ENCODE data around the gene ZKSCAN4.
A peak's percentile ranks its signal among the peaks of the same experiment; 100 is the strongest.

ZKSCAN4 gene

DNA sequence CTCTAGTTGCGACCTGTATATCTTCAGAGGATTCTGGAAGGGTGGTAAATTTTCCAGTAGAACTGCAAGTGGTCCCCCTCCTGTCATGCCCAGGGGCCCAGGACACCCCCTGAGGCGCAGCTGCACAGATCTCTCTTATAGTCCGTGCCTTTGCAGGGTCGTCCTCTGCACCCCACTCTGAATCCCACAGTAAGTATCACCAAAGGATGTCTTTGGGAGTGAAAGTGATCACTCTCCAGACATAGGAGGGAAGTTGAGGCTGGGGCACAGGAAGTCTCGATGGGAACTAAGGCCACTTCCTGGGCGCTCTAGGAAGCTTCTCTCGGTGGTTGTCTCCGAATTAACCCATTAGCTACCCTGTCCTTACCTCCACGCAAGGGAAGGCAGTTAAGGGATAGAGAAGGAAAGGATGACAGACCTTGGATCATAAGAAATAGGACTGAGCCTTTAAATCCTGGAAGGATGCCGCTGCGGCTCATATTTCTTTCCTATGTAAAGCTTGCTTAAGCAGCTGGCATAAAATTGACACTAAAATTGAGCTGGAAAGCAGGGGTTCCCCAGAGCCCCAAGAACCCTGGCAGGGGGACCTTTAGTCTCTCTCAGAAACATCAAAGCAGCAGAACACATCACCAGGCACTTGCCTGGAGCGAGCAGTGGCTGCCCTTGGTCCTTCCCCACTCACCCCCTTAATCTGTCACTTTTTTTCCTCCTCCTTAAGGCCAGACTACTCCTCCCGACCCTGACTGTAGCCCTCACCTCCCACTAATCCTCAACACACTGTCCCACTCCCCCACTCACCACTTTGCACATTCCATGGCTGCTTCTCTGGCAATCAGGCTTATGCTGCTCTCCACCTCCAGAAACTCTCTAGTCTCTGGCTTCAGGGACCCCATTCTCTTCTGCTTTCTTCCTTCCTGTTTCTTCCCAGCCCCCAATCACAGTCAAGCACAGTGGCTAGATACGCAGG, at the start of gene ZKSCAN4:
TSS of gene ZKSCAN4 (minus strand) at position 261 of the 967 bp plus-strand sequence. CDS start 289 bp downstream, outside the sequence.
- peak; percentile 46 for DNase-seq

DNA sequence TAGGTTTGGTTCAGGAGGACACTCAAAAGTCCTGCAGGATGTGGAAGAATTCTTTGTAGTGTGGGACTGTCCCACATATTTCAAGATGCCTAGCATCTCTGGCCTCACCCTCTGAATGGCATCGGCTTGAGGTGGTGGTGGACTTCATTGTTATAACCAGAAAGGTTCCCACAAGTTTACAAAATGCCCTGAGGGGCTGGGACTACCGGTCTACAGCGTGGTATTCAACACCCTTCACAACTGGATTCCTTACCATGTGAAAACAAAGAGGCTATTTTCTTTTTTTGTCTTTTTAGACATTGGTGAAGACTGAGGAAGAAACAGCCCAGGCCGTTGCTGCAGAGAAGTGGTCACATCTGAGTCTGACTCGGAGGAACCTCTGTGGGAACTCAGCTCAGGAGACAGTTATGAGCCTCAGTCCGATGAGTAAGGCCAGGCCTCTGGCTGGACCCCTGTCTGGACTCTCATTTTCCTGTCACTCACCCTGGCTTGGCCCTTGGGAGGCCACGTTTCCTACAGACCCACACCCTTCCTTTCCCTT, 44.5 kb upstream of the ZKSCAN4 start:
- DNase-seq: no peak

DNA sequence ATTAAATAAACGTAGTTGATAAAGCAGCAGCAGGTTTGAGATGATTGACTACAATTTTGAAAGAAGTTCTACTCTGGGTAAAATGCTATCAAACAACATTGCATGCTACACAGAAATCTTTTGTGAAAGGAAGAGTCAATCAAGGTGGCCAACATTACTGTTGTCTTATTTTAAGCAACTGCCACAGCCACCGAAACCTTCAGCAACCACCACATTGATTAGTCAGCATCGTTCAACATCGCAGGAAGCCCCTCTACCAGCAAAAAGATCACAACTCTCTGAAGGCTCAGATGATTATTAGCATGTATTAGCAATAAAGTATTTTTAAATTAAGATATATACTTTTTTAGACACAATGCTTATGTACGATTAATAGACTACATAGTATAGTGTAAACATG, 43.3 kb upstream of the ZKSCAN4 start:
- no peak for DNase-seq

DNA sequence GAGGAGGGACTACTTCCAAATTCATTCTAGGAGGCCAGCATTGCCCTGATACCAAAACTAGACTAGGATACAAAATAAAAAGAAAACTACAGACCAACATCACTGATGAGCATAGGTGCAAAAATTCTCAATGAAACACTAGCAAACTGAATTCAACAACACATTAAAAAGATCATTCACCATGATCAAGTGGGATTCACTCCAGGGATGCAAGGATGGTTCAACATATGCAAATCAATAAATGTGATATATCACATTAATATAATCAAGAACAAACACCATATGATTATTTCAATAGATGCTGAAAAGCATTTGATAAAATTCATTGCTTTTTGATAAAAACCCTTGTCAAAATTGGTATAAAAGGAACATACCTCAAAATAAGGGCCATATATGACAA, 39.5 kb upstream of the ZKSCAN4 start:
- no peak for DNase-seq

DNA sequence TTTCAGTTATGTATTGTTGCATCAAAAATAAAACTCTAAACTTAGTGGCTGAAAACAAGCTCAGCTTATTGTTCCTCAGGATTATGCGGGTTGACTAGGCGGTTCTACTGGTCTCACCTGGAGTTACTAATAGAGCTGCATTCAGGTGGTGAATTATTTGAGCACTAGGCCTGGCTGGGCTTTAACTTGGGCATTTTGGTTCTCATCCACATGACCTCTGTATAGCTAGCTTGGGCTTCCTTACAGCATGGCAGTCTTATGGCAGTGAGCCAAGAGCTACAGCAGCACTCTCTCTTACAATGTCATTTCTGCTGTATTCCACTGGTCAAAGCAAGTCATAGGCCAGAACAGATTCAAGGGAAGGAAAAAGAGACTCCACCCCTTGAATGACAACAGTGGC, 30.9 kb upstream of the ZKSCAN4 start:
- no peak for DNase-seq

DNA sequence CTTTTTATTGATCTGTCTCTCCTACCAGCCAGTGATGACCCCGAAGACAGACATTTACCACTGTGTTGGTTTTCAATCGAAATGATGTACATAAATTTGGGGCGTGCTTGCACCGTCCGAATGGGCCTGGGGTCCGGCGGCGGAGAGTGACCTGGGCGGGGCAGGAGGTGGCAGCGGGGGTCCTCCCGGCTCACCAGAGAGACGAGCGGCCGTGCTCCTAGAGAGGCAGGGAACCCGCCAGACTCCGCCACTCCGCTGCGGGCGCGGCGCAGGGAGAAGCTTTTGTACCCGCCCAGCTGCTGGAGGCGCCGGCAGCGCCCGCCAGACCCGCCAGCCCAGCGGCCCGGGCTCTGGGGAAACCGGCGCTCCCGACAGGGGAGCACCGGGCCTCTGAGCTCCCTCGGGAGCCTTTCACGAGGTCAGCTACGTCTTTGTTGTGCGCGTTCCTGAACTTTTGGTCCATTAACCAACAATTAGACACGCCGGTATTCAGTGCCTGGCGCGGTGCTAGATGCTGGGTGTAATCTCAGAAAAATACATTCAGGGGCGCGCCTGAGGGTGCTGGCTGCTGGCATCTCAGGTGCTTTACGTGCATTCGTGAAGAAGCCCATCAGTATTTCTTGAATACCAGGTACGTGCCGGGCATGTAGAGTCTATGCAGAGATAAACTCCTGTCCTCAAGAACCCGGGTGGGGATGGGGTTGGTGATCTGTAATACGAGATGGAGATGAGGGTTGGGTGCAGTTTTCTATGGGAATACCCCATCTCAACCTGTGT, 29.4 kb upstream of the ZKSCAN4 start, which contains the start of gene PGBD1:
TSS of gene PGBD1 (plus strand) at position 285 of the 777 bp plus-strand sequence. CDS start 2,242 bp downstream, outside the sequence.
- peak; percentile 52 for DNase-seq

DNA sequence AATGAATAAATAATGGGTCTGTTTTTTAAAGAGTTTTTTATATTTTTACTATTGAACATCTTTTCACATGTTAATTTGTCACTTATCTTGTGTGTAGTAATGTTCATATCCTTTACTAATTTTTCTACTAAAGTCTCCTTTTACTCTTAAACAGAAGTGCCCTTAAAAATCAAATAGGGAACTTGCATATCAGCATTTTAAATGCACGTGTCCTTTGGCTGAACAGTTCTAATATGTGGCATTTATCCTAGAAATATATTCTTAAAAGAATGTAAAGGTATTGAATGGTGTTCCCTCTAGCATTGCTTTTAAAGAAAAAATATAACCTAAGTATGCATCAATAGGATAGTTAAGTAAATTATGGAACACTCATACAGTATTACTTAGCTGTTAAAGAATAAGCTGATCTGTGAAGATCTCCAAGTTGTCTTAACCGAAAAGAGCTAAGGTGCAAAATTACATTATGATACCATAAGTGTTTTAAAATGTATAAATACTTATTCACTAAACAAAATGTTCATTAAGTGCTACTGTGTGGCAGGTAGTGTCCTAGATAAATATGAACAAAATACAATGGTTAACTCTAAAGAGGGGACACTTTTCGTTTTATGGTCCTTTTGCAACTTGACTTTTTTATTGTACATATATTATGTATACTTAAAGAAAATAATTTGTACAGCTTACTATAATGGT, 28.7 kb upstream of the ZKSCAN4 start:
- no peak for DNase-seq

DNA sequence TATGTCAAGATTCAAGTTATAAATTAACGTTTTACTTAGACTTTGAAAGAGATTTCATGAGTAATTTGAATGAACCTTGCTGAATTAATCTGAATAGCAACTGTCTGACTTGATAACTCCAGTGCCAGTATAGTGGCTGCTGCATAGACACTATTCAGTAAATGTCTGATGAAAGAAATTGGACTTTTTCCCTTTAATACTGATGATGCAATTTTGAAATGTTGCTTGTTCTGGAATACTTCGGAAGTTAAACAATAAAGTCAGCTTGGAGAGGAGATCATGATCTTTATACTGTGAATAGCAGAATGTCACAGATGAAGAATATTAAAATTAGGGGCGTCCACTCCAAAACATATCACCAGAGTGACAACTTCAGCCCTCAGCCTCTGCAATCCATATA, 25.7 kb upstream of the ZKSCAN4 start:
- DNase-seq: no peak

DNA sequence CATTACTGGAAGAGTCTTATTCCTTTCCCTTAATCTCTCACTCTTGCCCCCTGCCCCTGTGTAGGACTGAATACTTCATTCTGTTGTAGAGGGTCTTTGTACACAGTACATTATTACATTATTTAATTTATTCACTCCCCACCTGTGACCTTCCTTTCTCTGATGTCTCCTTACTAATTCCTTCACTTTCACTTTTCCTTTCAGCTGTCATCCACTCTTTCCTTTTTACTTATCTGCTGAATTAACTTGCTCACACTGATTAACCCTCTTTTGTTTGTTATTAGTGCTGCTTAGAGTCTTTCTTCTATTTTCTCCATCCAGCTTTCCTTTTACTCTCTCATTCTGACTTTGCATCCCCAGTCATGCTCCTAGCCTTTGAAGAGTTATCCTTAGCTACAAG, 22.8 kb upstream of the ZKSCAN4 start:
- no peak for DNase-seq

DNA sequence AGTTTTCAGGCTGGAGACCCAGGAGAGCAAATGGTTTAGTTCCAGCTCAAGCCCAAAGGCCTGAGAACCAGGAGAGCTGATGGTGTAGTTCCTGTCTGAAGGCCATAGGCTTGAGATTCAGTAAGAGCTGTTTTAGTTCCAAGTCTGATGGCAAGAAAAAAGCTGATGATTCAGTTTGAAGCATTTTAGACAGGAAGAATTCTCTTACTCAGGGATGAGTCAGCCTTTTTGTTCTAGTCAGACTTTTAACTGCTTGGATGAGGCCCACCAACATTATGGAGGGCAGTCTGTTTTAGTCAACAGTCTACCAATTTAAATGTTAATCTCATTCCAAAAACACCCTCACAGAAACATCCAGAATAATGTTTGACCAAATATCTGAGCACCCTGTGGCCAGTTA, 17.4 kb upstream of the ZKSCAN4 start:
- peak; percentile 55 for DNase-seq

DNA sequence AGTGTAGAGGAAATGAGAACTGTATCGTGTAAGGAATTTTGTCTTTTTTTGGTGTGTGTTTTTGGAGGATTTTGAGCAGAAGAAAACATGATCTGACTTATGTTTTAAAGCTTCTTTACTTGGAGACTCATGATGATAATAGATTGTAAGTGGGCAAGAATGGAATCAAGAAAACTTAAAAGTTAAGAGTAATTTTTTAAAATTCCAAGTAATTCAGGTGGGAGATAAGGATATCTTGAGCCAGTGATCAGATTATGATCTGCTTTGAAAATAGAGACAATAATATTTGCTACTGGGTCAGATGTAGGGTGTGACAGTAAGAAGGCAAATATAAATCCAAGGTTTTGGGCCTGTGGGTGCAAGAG, 15.6 kb upstream of the ZKSCAN4 start:
- DNase-seq: no peak

DNA sequence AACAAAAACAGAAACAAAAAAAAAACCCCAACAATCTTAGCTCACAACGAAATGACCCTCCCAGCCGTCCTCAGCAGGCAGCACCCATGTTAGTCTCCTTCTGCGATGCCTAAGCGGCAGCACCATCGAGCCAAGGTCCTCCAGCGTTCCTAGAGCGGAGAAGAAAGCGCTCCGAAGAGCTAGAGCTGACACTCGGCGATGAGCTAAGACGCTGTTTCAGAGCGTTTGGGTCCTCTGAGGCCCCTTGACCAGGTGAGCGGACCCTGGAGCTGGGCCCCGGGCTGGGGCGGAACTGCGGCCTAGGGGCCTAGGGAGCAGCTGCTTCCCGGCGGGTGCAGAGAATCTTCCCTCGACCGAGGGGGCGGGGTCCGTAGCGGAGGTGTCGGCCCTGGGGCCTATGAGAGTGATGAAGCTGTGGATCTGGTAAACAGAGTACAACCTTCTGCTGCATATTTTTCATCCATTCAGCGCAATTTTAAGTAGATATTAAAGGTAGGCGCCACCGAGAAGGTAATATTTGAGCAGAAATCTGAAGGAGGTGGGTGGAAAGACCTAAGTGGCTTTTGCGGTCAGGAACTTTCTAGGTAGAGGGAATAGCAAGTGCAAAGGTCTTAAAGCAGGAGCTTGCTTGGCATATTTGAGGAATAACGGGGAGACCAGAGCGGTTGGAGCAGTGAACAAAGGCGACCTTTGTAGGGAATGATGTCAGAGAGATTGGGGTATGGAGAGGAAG, 15.1 kb upstream of the ZKSCAN4 start, which contains the start of gene ZSCAN26:
TSS of gene ZSCAN26 (plus strand) at position 182 of the 733 bp plus-strand sequence. CDS start 4,777 bp downstream, outside the sequence.
- peak; percentile 66 for DNase-seq

DNA sequence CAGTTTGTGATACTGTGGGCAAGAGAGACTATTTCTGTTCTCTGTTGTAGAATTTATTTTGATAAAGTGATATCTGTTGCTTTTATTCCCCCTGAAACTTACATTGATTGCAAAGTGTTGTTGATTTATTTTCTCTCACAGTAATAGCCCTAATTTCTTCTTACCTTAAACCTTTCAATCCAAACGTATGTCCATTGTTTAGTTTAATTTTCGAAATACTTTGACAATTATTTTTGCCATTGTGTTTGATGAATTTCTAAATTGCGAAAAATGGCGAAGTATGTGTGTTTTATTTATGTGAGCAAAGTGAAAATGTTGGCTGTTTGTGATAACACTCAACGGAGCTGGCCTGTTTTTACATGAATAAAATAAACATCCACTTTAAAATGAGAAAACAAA, 14.5 kb upstream of the ZKSCAN4 start:
- DNase-seq: no peak

DNA sequence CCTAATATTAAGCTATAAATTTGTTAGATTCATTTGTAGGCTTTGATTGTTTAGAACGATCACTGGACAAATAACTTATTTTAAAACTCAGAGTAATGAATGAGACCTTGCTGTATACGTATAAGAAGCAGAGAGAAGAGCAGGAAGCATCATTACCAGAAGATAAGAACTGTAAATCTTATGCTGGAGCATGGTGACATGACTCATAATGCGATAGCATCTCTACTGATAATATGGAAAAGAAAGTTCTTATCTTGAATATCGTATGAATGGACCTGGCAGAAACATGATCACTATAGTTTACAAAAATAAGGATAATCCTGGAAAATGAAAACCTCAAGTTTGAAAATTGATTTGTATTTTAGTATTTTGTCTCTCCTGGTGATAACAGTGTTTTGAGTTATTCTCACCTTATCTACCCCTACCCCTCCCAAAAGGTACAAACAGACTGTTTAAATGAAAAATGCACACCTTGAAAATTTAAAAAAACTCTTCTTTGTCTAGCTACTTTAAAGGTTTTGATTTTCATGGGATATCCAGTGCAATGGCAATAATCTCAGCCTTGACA, 12.8 kb upstream of the ZKSCAN4 start:
- no peak for DNase-seq

DNA sequence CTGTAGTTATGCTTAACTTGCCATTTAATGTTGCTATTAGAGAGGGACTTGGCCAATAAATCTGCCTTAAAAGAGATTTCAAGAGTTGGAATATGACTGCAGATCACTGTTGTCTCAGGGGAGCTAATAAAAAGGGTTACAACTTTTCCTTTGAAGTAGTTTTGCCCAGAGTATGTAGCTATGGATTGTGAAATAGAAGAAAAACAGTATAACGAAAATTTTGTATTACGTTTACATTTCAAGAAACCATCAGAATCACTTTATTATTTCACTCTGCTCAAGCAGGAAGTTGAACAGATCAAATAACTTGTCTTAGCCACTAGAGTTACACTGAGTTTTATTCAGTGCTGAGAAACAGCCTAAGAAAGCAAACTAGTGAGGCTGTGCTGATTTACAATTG, 11.9 kb upstream of the ZKSCAN4 start:
- DNase-seq: no peak

DNA sequence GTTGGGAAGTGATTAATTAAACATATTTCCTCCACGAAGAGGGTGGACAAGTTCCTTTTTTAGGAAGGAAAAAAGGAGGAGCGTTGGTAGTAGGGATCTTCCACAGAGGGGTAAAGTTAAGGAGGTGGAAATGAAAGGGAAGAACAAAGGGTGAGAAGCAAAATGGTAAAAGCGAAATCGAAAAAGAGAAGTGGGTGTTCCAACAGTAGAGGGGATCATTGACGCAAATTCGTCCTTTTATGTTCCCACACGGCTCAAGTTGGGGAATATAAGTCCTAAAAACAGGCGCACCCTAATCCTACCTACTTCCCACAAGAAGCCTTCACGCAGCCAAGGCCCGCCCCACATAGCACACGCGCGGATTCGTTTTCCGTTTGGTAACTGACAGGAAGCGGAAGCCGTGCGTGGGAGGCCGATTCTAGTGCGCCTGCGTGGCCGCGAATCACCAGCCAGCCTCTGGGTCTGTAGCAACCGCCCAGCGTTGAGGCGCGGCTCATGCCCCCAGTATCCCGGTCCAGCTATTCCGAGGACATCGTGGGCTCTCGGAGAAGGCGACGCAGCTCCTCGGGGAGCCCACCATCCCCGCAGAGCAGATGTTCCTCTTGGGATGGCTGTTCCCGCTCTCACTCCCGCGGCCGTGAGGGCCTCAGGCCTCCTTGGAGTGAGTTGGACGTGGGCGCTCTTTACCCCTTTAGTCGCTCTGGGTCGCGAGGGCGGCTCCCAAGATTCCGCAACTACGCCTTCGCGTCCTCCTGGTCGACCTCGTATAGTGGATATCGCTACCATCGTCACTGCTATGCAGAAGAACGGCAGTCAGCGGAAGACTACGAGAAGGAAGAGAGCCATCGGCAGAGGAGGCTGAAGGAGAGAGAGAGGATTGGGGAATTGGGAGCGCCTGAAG, 7.1 kb upstream of the ZKSCAN4 start, which contains the start of gene NKAPL:
TSS of gene NKAPL (plus strand) at position 421 of the 901 bp plus-strand sequence. CDS start at position 496, 75 bp downstream.
- DNase-seq: no peak

DNA sequence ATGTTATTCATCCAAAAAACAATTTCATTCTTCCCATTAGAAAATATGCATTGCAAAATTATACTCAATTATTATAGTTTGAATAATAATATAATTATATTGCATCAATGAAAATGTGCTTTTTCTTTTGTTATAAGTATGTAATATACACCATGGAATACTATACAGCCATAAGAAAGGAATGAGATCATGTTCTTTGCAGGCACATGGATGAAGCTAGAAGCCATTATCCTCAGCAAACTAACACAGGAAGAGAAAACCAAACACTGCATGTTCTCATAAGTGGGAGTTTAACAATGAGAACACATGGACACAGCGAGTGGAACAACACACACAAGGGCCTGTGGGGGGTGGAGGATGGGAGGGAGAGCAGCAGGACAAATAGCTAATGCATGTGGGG, 5.0 kb upstream of the ZKSCAN4 start:
- no peak for DNase-seq

DNA sequence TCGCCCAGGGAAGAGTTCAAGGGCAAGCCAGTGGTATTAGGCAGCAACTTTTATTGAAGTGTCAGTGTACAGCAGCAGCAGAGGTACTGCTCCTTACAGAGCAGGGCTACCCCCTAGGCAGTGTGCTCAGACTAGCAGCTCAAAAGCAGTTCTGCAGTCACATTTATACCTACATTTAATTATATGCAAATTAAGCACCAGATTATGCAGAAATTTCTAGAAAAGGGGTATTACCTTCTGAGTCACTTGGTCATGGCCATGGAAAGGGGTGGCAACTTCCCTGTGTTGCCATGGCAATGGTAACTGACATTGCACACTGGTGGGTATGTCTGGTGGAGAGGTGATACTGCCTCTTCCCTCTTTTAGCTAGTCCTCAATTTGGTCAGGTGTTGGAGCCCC, 2.1 kb upstream of the ZKSCAN4 start:
- DNase-seq: no peak

DNA sequence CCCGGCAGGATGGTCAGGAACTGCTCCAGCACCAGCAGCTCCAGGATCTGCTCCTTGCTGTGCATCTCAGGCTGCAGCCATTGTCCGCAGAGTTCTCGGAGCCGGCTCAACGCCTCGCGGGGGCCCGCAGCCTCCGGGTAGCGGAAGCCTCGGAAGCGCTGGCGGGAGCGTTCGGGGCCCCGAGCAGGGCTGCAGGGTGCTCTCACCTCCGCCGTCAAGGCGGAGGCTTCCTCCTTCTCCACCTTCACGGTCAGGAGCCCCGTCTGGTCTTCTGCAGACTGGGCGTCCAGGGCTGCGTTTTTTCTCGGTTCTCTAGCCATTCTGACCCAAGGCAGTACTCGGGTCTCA, 434 bp downstream of the ZKSCAN4 start:
- DNase-seq: no peak

DNA sequence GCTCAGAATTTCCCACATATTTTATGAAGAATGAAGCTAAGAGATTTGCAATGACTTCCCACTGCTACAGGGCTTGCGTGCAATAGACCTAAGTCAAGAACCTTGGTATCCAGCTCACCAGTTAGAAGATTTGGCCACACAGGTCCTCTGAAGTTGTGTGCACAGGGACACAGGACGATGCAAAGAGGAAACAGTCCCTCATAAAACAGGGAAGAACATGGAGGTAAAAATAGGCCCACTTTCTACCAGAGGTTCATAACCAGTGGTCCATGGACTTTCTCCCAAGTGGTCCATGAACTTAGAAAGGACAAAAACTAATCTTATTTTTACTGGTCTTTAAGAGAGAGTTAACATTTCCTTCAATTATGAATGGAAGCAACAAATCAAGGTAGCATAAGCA, 1.3 kb downstream of the ZKSCAN4 start:
- no peak for DNase-seq

DNA sequence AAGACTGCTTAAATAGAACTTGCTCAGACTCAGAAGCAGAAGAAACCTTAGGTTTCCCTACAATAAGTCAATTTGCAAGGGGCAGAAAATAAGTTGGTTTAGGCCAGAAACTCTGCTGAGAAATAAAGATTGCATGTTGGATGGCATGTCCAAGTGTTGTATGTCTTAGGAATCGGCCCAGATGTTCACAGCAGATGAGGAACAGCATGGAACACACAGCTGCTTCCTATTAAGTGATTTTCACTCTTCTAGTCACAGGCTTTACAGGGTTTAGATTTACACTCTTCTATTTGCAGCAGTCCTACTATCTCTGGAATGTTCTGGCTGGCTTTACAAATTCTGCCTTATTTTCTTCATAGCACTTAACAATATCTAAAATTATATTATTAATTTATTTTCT, 3.2 kb downstream of the ZKSCAN4 start:
- no peak for DNase-seq
